AG04449 (cell line): ENCODE data around the gene RALGAPA1.

Experiments
- CTCF ChIA-PET: fragments of 350-600 bp; formaldehyde crosslinking; extraction: SDS; loops from one replicate; lab custom pipeline; 2021; ENCODE audit warnings: antibody characterized with exemption; lab: Yijun Ruan, JAX
- POLR2A ChIA-PET: fragments of 400-600, 350-600 bp; formaldehyde crosslinking; extraction: SDS; loops from one replicate; lab custom pipeline; 2020; ENCODE audit warnings: antibody characterized with exemption, inconsistent platforms; lab: Yijun Ruan, JAX
- DNase-seq: peaks from one replicate; pipeline ENCODE4 v3.0.0-alpha.2; 2010; ENCODE audit warnings: low read depth, low spot score
- H3K4me3 ChIP-seq: 2 replicates; pipeline ENCODE4 v1.5.1; 2011; ENCODE audit warnings: low read depth, mild to moderate bottlenecking, control low read depth, low read length
- CTCF ChIP-seq: IDR thresholded peaks from one replicate; pipeline ENCODE4 v1.5.1; 2011; ENCODE audit warnings: mild to moderate bottlenecking, moderate library complexity, low read length, control low read depth, inconsistent platforms; ENCODE audit not compliant: insufficient read depth; ENCODE audit errors: missing control alignments

The RALGAPA1 gene

DNA sequence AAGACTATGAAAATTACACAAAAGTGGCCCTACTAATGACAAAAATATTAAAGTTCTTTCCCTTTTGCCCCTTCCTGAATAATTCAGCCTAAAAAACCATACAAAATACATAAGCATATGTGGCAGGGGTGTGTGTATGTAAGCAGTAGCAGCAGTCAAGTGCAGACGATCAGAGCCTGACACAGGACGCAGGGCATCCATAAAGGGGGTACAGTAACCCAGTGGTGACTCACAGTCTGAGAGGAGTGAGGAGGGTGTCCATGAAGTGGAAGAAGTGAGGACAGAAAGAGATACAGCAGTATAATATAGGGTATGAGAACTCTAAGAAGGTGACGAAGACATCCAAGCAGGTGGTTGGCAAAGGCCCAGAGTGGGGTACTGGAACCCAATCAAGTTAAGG lies 56.7 kb downstream of the RALGAPA1 start:
- CTCF ChIA-PET: no interaction called here
- POLR2A ChIA-PET: no interaction called here
- no peak for DNase-seq
- TF ChIP-seq CTCF: no peak
- H3K4me3 ChIP-seq: no peak overlapping the region

- CTCF ChIA-PET: no interaction called here
- POLR2A ChIA-PET: no interaction called here
- H3K4me3 ChIP-seq: no peak overlapping the region
- TF ChIP-seq CTCF: no peak
- DNase-seq: no peak
Measured at GRCh38 chr14:35750202-35750904, 58.7 kb downstream of the RALGAPA1 start.

DNA sequence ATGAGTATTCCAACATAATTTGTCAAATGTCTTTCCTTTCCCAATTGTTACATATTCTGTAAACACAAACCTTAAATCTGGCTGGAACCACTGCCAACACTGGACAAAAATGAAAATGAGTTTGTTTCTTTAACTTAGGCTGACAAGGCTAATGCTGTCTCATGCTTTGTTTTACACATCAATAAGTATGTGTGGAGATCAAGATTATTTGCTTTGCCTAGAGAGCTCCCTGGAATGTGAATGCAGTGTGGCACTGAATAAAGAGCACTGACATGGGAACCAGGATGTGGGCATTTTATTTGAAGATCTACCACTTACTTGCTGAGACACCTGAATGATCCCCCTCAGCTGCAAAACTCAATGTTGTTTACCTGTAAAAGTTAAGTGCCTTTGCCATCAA lies 61.7 kb downstream of the RALGAPA1 start:
- no peak for DNase-seq
- TF ChIP-seq CTCF: no peak
- H3K4me3 ChIP-seq: no peak overlapping the region
- POLR2A ChIA-PET: no interaction called here
- CTCF ChIA-PET: no interaction called here

DNA sequence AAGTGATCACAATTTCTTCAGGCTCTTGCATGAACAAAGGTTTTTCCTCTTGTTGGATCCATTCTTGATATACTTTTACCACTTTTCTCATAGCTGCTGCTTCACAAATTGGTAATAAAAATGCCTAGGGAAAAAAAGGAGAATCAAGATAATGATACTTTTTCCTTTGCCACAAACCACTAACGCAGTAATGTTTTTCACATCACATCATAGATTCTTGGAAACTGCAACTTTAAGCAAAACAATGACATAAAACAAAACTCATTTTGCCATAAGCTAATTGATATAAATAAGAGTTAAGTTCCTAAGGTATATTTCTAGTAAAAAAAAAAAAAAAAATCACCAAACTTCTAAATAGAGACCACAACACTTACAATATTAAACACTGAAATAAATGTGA lies 66.7 kb downstream of the RALGAPA1 start:
- no peak overlapping the region for H3K4me3 ChIP-seq
- no peak for DNase-seq
- ChIA-PET CTCF (interaction anchor here (0.6 kb wide), 1 partner anchor 1132 kb away, joined by 4 read pairs; no protein-coding TSS in a partner anchor), POLR2A (no interaction called here)
- TF ChIP-seq CTCF: no peak

GRCh38 chr14:35742032-35742371 lies 67.1 kb downstream of the RALGAPA1 start:
- DNase-seq: no peak
- CTCF ChIA-PET: no interaction called here
- POLR2A ChIA-PET: no interaction called here
- no peak overlapping the region for H3K4me3 ChIP-seq
- no peak for TF ChIP-seq CTCF

- CTCF ChIA-PET: no interaction called here
- H3K4me3 ChIP-seq: no peak overlapping the region
- TF ChIP-seq CTCF: no peak
- POLR2A ChIA-PET: no interaction called here
- DNase-seq: no peak
Measured at GRCh38 chr14:35741345-35742031, 67.6 kb downstream of the RALGAPA1 start.
